ENCODE results near the gene SLC22A16. TPM values are rescaled to one million over a fixed set of nuclear protein-coding genes. Genes with fewer than 3 reads are reported as not detected.

The SLC22A16 gene
- total RNA-seq, 2 experiments from 2014 or later: not detected

DNA sequence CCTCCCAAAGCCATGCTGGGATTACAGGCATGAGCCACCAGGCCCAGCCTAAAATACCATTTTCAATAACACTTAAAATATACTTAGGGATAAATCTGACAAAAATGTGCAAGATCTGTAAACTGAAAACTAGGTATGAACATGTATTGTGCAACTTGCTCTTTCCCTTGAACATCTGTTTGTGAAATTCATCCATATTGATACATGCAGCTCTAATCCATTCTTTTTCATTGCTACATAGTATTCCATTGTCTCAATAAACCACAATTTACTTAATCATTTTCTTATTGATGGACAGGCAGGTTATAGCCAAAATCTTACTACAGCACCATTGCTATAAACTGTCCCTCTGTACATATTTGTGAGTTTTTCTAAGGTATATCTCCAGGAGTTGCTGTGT lies 4.7 kb upstream of the SLC22A16 start:
- TF ChIP-seq, protein P1, sequence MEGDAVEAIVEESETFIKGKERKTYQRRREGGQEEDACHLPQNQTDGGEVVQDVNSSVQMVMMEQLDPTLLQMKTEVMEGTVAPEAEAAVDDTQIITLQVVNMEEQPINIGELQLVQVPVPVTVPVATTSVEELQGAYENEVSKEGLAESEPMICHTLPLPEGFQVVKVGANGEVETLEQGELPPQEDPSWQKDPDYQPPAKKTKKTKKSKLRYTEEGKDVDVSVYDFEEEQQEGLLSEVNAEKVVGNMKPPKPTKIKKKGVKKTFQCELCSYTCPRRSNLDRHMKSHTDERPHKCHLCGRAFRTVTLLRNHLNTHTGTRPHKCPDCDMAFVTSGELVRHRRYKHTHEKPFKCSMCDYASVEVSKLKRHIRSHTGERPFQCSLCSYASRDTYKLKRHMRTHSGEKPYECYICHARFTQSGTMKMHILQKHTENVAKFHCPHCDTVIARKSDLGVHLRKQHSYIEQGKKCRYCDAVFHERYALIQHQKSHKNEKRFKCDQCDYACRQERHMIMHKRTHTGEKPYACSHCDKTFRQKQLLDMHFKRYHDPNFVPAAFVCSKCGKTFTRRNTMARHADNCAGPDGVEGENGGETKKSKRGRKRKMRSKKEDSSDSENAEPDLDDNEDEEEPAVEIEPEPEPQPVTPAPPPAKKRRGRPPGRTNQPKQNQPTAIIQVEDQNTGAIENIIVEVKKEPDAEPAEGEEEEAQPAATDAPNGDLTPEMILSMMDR (IDR thresholded peaks at IDR 0.05): no peak
- Mint-ChIP-seq H3K36me3 (ENCODE audit: low read depth) (no peaks in the 10 kb centered on the region), H3K4me1 (ENCODE audit: low read depth) (peaks cover under 1% of the 10 kb centered on the region), H3K27ac (no peak overlapping the region), H3K4me3 (no peak overlapping the region), H3K27me3 (peaks cover 29% of the 10 kb centered on the region), H3K9me3 (no peaks in the 10 kb centered on the region)
- Histone ChIP-seq H3K36me3 (ENCODE audit: insufficient read depth, low read length) (no peaks in the 10 kb centered on the region), H3K4me1 (ENCODE audit: insufficient read depth, low read length) (peaks cover 4% of the 10 kb centered on the region), H3K9me3 (ENCODE audit: control insufficient read depth in 1 of 2, insufficient read depth in 1 of 2, low read length in 2 of 2) (no peaks in the 10 kb centered on the region), H3K4me3 (ENCODE audit: low read length) (no peak overlapping the region), H3K27ac (ENCODE audit: low read depth in 1 of 2, low read length in 2 of 2) (no peak overlapping the region), H3K27me3 (ENCODE audit: control insufficient read depth in 1 of 2, insufficient read depth in 2 of 2, low read length in 2 of 2) (peaks cover 1 to 3% of the 10 kb centered on the region in 2 experiments)
- no peak for DNase-seq
- POLR2A ChIA-PET: no interaction called here
- intact Hi-C loops (cut with DNase I, micrococcal nuclease): no loop called here
- no peak for ATAC-seq (ENCODE audit: poor library complexity)
- CTCF ChIA-PET: no interaction called here

DNA sequence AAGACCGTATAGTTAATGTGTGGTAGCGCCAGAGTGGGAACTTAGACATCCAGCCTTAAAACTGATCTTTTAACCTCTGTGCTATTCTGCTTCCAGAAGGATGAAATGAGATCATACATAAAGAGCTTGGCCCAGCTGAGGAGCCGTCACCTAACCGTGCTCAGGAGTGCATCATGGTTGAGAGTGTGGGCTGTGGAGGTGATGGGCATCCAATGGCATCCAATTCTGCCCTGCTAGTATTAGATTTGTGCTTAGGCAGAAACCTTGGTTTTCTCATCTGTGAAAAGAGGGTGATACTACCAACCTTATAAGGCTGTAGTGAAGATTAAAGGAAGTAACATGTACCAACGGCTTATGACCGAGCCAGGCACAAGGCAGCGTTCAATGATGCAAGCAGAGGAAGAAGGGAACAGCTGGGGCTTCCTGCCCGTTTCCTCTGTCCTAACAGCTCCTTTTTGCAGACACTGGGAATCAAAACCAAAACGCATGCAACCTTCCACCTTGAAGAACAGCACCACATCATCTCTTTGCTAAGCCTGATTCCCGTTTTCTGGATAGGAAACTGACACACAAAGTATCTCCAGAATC lies 1.3 kb downstream of the SLC22A16 start:
- POLR2A ChIA-PET: no interaction called here
- H3K4me3 Mint-ChIP-seq: peak overlapping the region; percentile 52
- H3K36me3 Mint-ChIP-seq (ENCODE audit: low read depth): no peaks in the 10 kb centered on the region
- H3K27me3 Mint-ChIP-seq: peaks cover 59% of the 10 kb centered on the region
- CTCF ChIA-PET: no interaction called here
- TF ChIP-seq, protein P1 (IDR thresholded peaks at IDR 0.05): no peak
- H3K9me3 Mint-ChIP-seq: no peaks in the 10 kb centered on the region
- intact Hi-C loops (cut with DNase I, micrococcal nuclease): no loop called here
- peaks cover 7% of the 10 kb centered on the region for H3K4me1 ChIP-seq (ENCODE audit: insufficient read depth, low read length)
- no peaks in the 10 kb centered on the region for H3K9me3 ChIP-seq (ENCODE audit: control insufficient read depth in 1 of 2, insufficient read depth in 1 of 2, low read length in 2 of 2)
- no peaks in the 10 kb centered on the region for H3K36me3 ChIP-seq (ENCODE audit: insufficient read depth, low read length)
- DNase-seq (peak in 3 of 14 experiments; percentile 14 to 31 (median 26)), ATAC-seq (ENCODE audit: poor library complexity) (no peak)
- H3K27ac Mint-ChIP-seq: no peak overlapping the region
- no peak overlapping the region for H3K27ac ChIP-seq (ENCODE audit: low read depth in 1 of 2, low read length in 2 of 2)
- H3K4me1 Mint-ChIP-seq (ENCODE audit: low read depth): peaks cover 12% of the 10 kb centered on the region
- peaks cover 18 to 19% of the 10 kb centered on the region in 2 experiments for H3K27me3 ChIP-seq (ENCODE audit: control insufficient read depth in 1 of 2, insufficient read depth in 2 of 2, low read length in 2 of 2)
- peak overlapping the region; percentile 29 for H3K4me3 ChIP-seq (ENCODE audit: low read length)

DNA sequence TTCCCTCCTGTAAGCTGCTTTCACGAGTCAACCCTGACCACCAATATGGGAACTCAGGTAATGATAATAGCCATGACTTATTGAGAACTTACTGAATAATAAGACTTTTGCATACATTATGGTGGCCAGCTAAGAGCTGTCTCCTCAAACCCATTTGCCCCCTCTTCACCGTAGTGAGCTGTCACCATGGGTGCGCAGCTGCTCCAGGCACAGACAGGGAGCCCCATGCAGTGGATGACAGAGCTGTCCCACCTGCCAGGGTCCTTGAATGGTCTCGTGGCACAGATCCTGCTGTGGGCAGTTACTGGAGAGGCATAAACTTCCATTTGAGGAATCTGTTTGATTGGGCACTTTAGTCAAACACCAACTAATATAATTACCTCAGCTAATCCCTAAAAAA lies 1.9 kb downstream of the SLC22A16 start:
- TF ChIP-seq, protein P1 (IDR thresholded peaks at IDR 0.05): no peak
- Histone ChIP-seq H3K27ac (ENCODE audit: low read depth in 1 of 2, low read length in 2 of 2) (no peak overlapping the region), H3K4me1 (ENCODE audit: insufficient read depth, low read length) (peaks cover 7% of the 10 kb centered on the region), H3K36me3 (ENCODE audit: insufficient read depth, low read length) (no peaks in the 10 kb centered on the region), H3K4me3 (ENCODE audit: low read length) (no peak overlapping the region), H3K9me3 (ENCODE audit: control insufficient read depth in 1 of 2, insufficient read depth in 1 of 2, low read length in 2 of 2) (no peaks in the 10 kb centered on the region), H3K27me3 (ENCODE audit: control insufficient read depth in 1 of 2, insufficient read depth in 2 of 2, low read length in 2 of 2) (peaks cover 18 to 19% of the 10 kb centered on the region in 2 experiments)
- intact Hi-C loops (cut with DNase I, micrococcal nuclease): no loop called here
- CTCF ChIA-PET: no interaction called here
- no peaks in the 10 kb centered on the region for H3K9me3 Mint-ChIP-seq
- no peak overlapping the region for H3K4me3 Mint-ChIP-seq
- no peak for DNase-seq
- peaks cover 12% of the 10 kb centered on the region for H3K4me1 Mint-ChIP-seq (ENCODE audit: low read depth)
- ATAC-seq (ENCODE audit: poor library complexity): no peak
- H3K27me3 Mint-ChIP-seq: peaks cover 59% of the 10 kb centered on the region
- H3K27ac Mint-ChIP-seq: no peak overlapping the region
- H3K36me3 Mint-ChIP-seq (ENCODE audit: low read depth): no peaks in the 10 kb centered on the region
- POLR2A ChIA-PET: no interaction called here
